Neural cell (in vitro differentiated cells): ENCODE data around the gene RFX6. TPM values are rescaled to one million over a fixed set of nuclear protein-coding genes. Genes with fewer than 3 reads are reported as not detected.

Experiments
- H2AFZ ChIP-seq: fragments of 200-600, 300-800 bp; sonication (generic), shearing (Covaris generic); 2 replicates; pipeline ENCODE4 v1.6.0; 2014; ENCODE audit warnings: low read depth, mild to moderate bottlenecking, antibody characterized with exemption, low read length, moderate library complexity
- H3F3A ChIP-seq: fragments of 200-600 bp; shearing (Covaris generic); 2 replicates; pipeline ENCODE4 v1.6.1; 2016; ENCODE audit warnings: mild to moderate bottlenecking, moderate library complexity, mixed read lengths, antibody characterized with exemption, low read length; ENCODE audit not compliant: insufficient read depth, poor library complexity, severe bottlenecking
- H3K27ac ChIP-seq: fragments of 200-600, 300-800 bp; sonication (generic), shearing (Covaris generic); 2 replicates; pipeline ENCODE4 v1.5.1; 2014; ENCODE audit warnings: mild to moderate bottlenecking, low read length, moderate library complexity
- H3K27me3 ChIP-seq: fragments of 300-800, 200-600 bp; sonication (generic), shearing (Covaris generic); 2 replicates; pipeline ENCODE4 v1.6.0; 2014; ENCODE audit warnings: mild to moderate bottlenecking, low read depth, low read length, moderate library complexity; ENCODE audit not compliant: insufficient read depth
- H3K36me3 ChIP-seq: fragments of 300-800, 200-600 bp; sonication (generic), shearing (Covaris generic); 2 replicates; pipeline ENCODE4 v1.5.1; 2014; ENCODE audit warnings: mild to moderate bottlenecking, antibody characterized with exemption, low read length, moderate library complexity; ENCODE audit not compliant: insufficient read depth
- H3K4me2 ChIP-seq: fragments of 300-800, 200-600 bp; sonication (generic), shearing (Covaris generic); 2 replicates; pipeline ENCODE4 v1.6.0; 2014; ENCODE audit warnings: mild to moderate bottlenecking, low read length
- H3K4me3 ChIP-seq: fragments of 300-800, 200-600 bp; sonication (generic), shearing (Covaris generic); 2 replicates; pipeline ENCODE4 v1.5.1; 2014; ENCODE audit warnings: mild to moderate bottlenecking, low read length, moderate library complexity
- H3K79me2 ChIP-seq: fragments of 200-600 bp; shearing (Covaris generic); replicated peaks from 2 replicates; pipeline ENCODE4 v1.6.0; 2014; ENCODE audit warnings: mild to moderate bottlenecking, low read length, moderate library complexity; ENCODE audit not compliant: insufficient read depth
- H3K9ac ChIP-seq: fragments of 300-800, 200-600 bp; sonication (generic), shearing (Covaris generic); 2 replicates; pipeline ENCODE4 v1.6.1; 2016; ENCODE audit warnings: mild to moderate bottlenecking, low read length, mixed read lengths
- H3K9me2 ChIP-seq: fragments of 200-600 bp; shearing (Covaris generic); 2 replicates; pipeline ENCODE4 v1.6.1; 2016; ENCODE audit warnings: mild to moderate bottlenecking, low read length, mixed read lengths; ENCODE audit not compliant: insufficient read depth
- H3K9me3 ChIP-seq: fragments of 200-600, 300-800 bp; sonication (generic), shearing (Covaris generic); 2 replicates; pipeline ENCODE4 v1.6.1; 2016; ENCODE audit warnings: mild to moderate bottlenecking, mixed run types, low read length, moderate library complexity, mixed read lengths
- H4K20me1 ChIP-seq: fragments of 200-600 bp; shearing (Covaris generic); 2 replicates; pipeline ENCODE4 v1.6.1; 2016; ENCODE audit warnings: mild to moderate bottlenecking, mixed run types; ENCODE audit not compliant: insufficient read depth
- EP300 ChIP-seq: fragments of 450-650 bp; conservative IDR thresholded peaks from 2 replicates; pipeline ENCODE4 v1.6.1; 2014; ENCODE audit warnings: antibody characterized with exemption, mild to moderate bottlenecking, moderate library complexity; ENCODE audit not compliant: poor library complexity, severe bottlenecking
- EZH2 ChIP-seq: fragments of 200-600, 300-800 bp; shearing (Covaris generic), sonication (generic); IDR thresholded peaks from 2 replicates; pipeline ENCODE4 v1.6.1; 2014; ENCODE audit warnings: antibody characterized with exemption, low read length, borderline replicate concordance, mild to moderate bottlenecking; ENCODE audit not compliant: insufficient read depth, poor library complexity, severe bottlenecking
- MXI1 ChIP-seq: fragments of 450-650 bp; conservative IDR thresholded peaks from 2 replicates; pipeline ENCODE4 v1.6.1; 2014; ENCODE audit warnings: antibody characterized with exemption, mild to moderate bottlenecking; ENCODE audit not compliant: poor library complexity, severe bottlenecking
- POLR2AphosphoS5 ChIP-seq: IDR thresholded peaks from 2 replicates; pipeline ENCODE4 v1.6.1; 2012
- RAD21 ChIP-seq: fragments of 450-650 bp; conservative IDR thresholded peaks from 2 replicates; pipeline ENCODE4 v1.6.1; 2014; ENCODE audit warnings: antibody characterized with exemption, mild to moderate bottlenecking, moderate library complexity
- SMC3 ChIP-seq: fragments of 450-650 bp; conservative IDR thresholded peaks from 2 replicates; pipeline ENCODE4 v1.6.1; 2014; ENCODE audit warnings: antibody characterized with exemption, mild to moderate bottlenecking, moderate library complexity; ENCODE audit not compliant: poor library complexity
- TAF1 ChIP-seq: IDR thresholded peaks from 2 replicates; pipeline ENCODE4 v1.6.1; 2012; ENCODE audit warnings: low read depth
- polyA plus RNA-seq: library from polyadenylated mRNA; depleted of rRNA; stranded (reverse); fragments of >200 nt; gene quantifications from 2 replicates; pipeline ENCODE4 v1.2.3, GENCODE V29; 2014
- TF ChIP-seq, protein P1 (sequence below): fragments of 450-650 bp; IDR thresholded peaks from 2 replicates; pipeline ENCODE4 v1.5.1; 2014; ENCODE audit warnings: antibody characterized with exemption, mild to moderate bottlenecking, moderate library complexity; ENCODE audit not compliant: poor library complexity, severe bottlenecking
- TF ChIP-seq, protein P2 (sequence below): IDR thresholded peaks from 2 replicates; pipeline ENCODE4 v1.6.1; 2012; ENCODE audit warnings: borderline replicate concordance

Gene RFX6
- polyA plus RNA-seq, 1 donor from 2014 or later, result not detected

DNA sequence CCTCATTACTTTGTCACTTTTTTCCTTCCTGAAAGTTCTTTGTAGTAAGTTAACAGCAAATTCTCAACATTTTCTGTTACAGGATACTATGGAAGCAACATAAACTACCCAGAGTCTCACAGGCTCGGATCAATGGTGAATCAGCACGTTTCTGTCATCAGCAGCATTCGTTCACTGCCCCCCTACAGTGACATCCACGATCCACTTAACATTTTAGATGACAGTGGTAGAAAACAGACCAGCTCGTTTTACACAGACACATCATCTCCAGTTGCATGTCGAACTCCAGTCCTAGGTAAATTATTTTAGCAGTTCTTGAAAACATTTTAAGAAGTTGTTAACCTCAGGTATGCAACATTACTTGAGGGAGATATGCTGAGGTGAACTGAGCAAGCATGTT lies 51.6 kb downstream of the RFX6 start:
- Histone ChIP-seq H3K9me3 (no peaks in the 10 kb centered on the region), H3K9me2 (no peaks in the 10 kb centered on the region), H3F3A (no peaks in the 10 kb centered on the region), H3K36me3 (no peaks in the 10 kb centered on the region), H2AFZ (no peak overlapping the region), H3K27ac (no peak overlapping the region), H4K20me1 (no peaks in the 10 kb centered on the region), H3K9ac (no peak overlapping the region), H3K4me3 (no peak overlapping the region), H3K79me2 (no peaks in the 10 kb centered on the region), H3K4me2 (no peak overlapping the region), H3K27me3 (no peaks in the 10 kb centered on the region)
- TF ChIP-seq MXI1 (no peak), EZH2 (no peak), SMC3 (no peak), RAD21 (no peak), POLR2AphosphoS5 (no peak), EP300 (no peak), TAF1 (no peak)
- TF ChIP-seq, protein P1, sequence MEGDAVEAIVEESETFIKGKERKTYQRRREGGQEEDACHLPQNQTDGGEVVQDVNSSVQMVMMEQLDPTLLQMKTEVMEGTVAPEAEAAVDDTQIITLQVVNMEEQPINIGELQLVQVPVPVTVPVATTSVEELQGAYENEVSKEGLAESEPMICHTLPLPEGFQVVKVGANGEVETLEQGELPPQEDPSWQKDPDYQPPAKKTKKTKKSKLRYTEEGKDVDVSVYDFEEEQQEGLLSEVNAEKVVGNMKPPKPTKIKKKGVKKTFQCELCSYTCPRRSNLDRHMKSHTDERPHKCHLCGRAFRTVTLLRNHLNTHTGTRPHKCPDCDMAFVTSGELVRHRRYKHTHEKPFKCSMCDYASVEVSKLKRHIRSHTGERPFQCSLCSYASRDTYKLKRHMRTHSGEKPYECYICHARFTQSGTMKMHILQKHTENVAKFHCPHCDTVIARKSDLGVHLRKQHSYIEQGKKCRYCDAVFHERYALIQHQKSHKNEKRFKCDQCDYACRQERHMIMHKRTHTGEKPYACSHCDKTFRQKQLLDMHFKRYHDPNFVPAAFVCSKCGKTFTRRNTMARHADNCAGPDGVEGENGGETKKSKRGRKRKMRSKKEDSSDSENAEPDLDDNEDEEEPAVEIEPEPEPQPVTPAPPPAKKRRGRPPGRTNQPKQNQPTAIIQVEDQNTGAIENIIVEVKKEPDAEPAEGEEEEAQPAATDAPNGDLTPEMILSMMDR, result no peak
- TF ChIP-seq, protein P2, sequence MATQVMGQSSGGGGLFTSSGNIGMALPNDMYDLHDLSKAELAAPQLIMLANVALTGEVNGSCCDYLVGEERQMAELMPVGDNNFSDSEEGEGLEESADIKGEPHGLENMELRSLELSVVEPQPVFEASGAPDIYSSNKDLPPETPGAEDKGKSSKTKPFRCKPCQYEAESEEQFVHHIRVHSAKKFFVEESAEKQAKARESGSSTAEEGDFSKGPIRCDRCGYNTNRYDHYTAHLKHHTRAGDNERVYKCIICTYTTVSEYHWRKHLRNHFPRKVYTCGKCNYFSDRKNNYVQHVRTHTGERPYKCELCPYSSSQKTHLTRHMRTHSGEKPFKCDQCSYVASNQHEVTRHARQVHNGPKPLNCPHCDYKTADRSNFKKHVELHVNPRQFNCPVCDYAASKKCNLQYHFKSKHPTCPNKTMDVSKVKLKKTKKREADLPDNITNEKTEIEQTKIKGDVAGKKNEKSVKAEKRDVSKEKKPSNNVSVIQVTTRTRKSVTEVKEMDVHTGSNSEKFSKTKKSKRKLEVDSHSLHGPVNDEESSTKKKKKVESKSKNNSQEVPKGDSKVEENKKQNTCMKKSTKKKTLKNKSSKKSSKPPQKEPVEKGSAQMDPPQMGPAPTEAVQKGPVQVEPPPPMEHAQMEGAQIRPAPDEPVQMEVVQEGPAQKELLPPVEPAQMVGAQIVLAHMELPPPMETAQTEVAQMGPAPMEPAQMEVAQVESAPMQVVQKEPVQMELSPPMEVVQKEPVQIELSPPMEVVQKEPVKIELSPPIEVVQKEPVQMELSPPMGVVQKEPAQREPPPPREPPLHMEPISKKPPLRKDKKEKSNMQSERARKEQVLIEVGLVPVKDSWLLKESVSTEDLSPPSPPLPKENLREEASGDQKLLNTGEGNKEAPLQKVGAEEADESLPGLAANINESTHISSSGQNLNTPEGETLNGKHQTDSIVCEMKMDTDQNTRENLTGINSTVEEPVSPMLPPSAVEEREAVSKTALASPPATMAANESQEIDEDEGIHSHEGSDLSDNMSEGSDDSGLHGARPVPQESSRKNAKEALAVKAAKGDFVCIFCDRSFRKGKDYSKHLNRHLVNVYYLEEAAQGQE, result no peak

DNA sequence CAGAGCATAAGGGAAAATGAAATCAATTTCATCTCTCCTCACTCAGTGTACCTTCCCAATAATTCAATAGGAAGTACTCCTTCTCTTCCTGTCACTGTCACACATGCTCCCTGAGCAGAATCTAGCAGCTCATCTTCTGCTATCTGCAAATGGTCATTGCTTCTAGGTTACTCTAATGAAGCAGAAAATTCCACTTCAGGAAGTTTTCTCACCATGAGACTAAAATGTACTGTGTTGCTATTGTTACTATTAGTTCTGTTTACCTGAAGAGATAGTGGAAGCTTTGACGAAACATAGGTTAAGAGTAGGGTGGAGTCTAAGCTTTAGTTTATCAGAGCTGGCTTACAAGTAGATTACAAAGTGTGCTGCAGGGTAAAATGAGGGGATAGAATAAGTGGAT lies 52.8 kb downstream of the RFX6 start:
- H3K36me3 ChIP-seq, result no peaks in the 10 kb centered on the region
- no peaks in the 10 kb centered on the region for H3K9me3 ChIP-seq
- no peaks in the 10 kb centered on the region for H3F3A ChIP-seq
- no peak overlapping the region for H2AFZ ChIP-seq
- H3K27me3 ChIP-seq, result no peaks in the 10 kb centered on the region
- H4K20me1 ChIP-seq, result no peaks in the 10 kb centered on the region
- H3K9ac ChIP-seq, result no peak overlapping the region
- H3K79me2 ChIP-seq, result no peaks in the 10 kb centered on the region
- H3K27ac ChIP-seq, result no peak overlapping the region
- no peaks in the 10 kb centered on the region for H3K9me2 ChIP-seq
- H3K4me3 ChIP-seq, result no peak overlapping the region
- TF ChIP-seq POLR2AphosphoS5 (no peak), TAF1 (no peak), MXI1 (no peak), RAD21 (no peak), EZH2 (no peak), EP300 (no peak), SMC3 (no peak)
- TF ChIP-seq, protein P2, result no peak
- TF ChIP-seq, protein P1, result no peak
- H3K4me2 ChIP-seq, result no peak overlapping the region
